ENCODE measurements around the gene C15orf61. TPM values are rescaled to one million over a fixed set of nuclear protein-coding genes. Genes with fewer than 3 reads are reported as not detected.

C15orf61 gene
- total RNA-seq, 1 donor from 2014 or later: 11.3 TPM

DNA sequence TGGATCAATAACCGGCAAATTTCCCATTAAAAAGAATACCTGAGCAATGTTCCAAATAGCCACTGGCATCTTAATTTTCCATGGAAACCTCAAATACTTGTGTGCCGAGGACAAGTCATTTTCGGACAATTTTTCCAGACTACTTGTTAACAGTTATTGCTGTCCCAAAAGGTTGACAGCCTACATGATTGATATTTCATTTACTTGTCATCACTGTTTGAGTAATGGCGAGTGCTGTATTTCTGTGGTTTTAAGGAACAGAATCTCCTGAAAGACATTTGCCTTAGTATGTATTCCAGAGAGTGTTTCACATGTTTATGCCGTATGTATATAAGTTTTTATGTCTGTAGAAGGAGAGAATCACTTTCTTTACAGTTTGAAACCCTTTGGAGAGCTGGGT lies 58.2 kb downstream of the C15orf61 start:
- Histone ChIP-seq H3K9me3 (no peaks in the 10 kb centered on the region), H3K4me3 (no peak overlapping the region), H3K27ac (no peak overlapping the region), H3K27me3 (no peaks in the 10 kb centered on the region), H3K4me1 (no peaks in the 10 kb centered on the region), H3K36me3 (no peaks in the 10 kb centered on the region)
- TF ChIP-seq POLR2A (IDR thresholded peaks at IDR 0.05) (no peak), POLR2AphosphoS5 (IDR thresholded peaks at IDR 0.05; ENCODE audit: insufficient read depth in 1 of 2, low read depth in 1 of 2) (no peak)
- TF ChIP-seq, protein P1, sequence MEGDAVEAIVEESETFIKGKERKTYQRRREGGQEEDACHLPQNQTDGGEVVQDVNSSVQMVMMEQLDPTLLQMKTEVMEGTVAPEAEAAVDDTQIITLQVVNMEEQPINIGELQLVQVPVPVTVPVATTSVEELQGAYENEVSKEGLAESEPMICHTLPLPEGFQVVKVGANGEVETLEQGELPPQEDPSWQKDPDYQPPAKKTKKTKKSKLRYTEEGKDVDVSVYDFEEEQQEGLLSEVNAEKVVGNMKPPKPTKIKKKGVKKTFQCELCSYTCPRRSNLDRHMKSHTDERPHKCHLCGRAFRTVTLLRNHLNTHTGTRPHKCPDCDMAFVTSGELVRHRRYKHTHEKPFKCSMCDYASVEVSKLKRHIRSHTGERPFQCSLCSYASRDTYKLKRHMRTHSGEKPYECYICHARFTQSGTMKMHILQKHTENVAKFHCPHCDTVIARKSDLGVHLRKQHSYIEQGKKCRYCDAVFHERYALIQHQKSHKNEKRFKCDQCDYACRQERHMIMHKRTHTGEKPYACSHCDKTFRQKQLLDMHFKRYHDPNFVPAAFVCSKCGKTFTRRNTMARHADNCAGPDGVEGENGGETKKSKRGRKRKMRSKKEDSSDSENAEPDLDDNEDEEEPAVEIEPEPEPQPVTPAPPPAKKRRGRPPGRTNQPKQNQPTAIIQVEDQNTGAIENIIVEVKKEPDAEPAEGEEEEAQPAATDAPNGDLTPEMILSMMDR (IDR thresholded peaks at IDR 0.05): no peak
- intact Hi-C loops (cut with DNase I): no loop called here
- DNase-seq (ENCODE audit: extremely low spot score in 2 of 2): no peak

Other genes starting within 250 kb of the C15orf61 start
- gene MAP2K5, start 21.6 kb downstream of the C15orf61 start, total RNA-seq: 13.5 TPM

Data from vagina (tissue), 2 donors.